Activated CD8-positive, alpha-beta T cell treated with anti-CD3 and anti-CD28 coated beads, Interleukin-2, amount 10 ng/mL, durations not matched to agents 7 days and 5 days (primary cell): ENCODE measurements around the gene L1TD1. TPM values are rescaled to one million over a fixed set of nuclear protein-coding genes. Genes with fewer than 3 reads are reported as not detected.
"Not testable (repeated sequence)": the region's sequence is repeated elsewhere in the genome, so short reads cannot be mapped to it uniquely, and the experiment has no call there.

Source experiments
- ATAC-seq: fragments of 150-1000 bp; cut with Tn5 transposase; one replicate; pipeline ENCODE4 v1.10.0; 2021; ENCODE audit warnings: moderate library complexity
- CTCF ChIA-PET: fragments of 350-600 bp; sonication (Branson Sonifier 250); formaldehyde crosslinking; loops from one replicate; lab custom pipeline; 2021; ENCODE audit warnings: antibody characterized with exemption; lab: Charles Lee
- POLR2A ChIA-PET: fragments of 350-600 bp; sonication (Branson Sonifier 250); formaldehyde crosslinking; loops from one replicate; lab custom pipeline; 2021; ENCODE audit warnings: antibody characterized with exemption; lab: Charles Lee
- DNase-seq: peaks from one replicate; pipeline ENCODE4 v3.0.0-alpha.2; 2020
- H3K27ac Mint-ChIP-seq: one replicate; pipeline ENCODE4 v1.8.0; 2021; ENCODE audit warnings: mild to moderate bottlenecking, mixed read lengths
- H3K27me3 Mint-ChIP-seq: one replicate; pipeline ENCODE4 v1.8.0; 2021; ENCODE audit warnings: low read depth, mixed read lengths
- H3K36me3 Mint-ChIP-seq: one replicate; pipeline ENCODE4 v1.8.0; 2021; ENCODE audit warnings: low read depth, mixed read lengths
- H3K4me1 Mint-ChIP-seq: one replicate; pipeline ENCODE4 v1.8.0; 2021; ENCODE audit warnings: low read depth, mixed read lengths
- H3K4me3 Mint-ChIP-seq: one replicate; pipeline ENCODE4 v1.8.0; 2021; ENCODE audit warnings: mild to moderate bottlenecking, mixed read lengths
- H3K9me3 Mint-ChIP-seq: one replicate; pipeline ENCODE4 v1.8.0; 2022; ENCODE audit warnings: mixed read lengths; ENCODE audit not compliant: insufficient read depth
- total RNA-seq, 2 experiments: library from RNA; stranded (reverse); gene quantifications; one replicate each; pipeline ENCODE4 v1.2.3, GENCODE V29; 2021

The L1TD1 gene
- total RNA-seq, 2 experiments from 2014 or later: not detected

DNA sequence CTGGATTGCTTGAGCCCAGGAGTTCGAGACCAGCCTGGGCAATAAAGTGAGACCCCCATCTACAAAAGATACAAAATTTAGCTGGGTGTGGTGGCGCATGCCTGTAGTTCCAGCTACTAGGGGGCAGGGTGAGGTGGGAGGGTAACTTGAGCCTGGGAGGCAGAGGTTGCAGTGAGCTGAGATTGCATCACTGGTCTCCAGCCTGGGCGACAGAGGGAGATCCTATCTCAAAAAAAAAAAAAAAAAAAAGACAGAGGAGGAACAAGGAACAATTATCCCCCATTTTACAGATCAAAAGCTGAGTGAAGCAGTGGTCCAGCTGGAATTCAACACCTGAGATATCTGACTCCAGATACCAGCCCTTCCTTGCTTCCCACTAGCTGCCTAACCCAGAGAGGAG, 34.8 kb downstream of the L1TD1 start:
- H3K27me3 Mint-ChIP-seq: no peaks in the 10 kb centered on the region
- no peaks in the 10 kb centered on the region for H3K9me3 Mint-ChIP-seq
- POLR2A ChIA-PET: no interaction called here

DNA sequence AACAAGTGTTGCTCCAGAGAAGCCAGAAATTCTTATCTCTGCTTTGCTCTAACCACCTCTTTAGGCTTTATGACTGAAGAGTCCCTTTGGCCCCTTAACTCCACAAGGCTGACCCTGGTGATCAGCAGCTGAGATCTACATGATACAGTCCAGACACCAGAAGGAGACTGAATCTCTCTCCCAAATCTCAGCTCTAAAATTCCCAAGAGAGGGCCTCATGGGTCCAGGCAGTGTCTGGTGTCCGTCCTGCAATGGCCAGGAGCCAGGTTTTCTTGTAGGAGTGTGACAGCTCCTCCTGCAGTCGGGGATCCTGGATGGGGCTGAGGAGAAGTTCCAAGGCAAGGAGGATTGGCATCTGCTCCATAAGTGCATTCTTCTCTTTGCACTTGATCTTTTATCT, 35.3 kb downstream of the L1TD1 start:
- no peak for ATAC-seq
- no peak overlapping the region for H3K4me3 Mint-ChIP-seq
- DNase-seq: no peak
- H3K4me1 Mint-ChIP-seq: no peaks in the 10 kb centered on the region
- POLR2A ChIA-PET: no interaction called here
- H3K27me3 Mint-ChIP-seq: no peaks in the 10 kb centered on the region
- no peak overlapping the region for H3K27ac Mint-ChIP-seq
- H3K36me3 Mint-ChIP-seq: no peaks in the 10 kb centered on the region
- CTCF ChIA-PET: no interaction called here
- no peaks in the 10 kb centered on the region for H3K9me3 Mint-ChIP-seq

More for the DNA sequence above, 34.8 kb downstream of the L1TD1 start:
- Mint-ChIP-seq H3K36me3 (no peaks in the 10 kb centered on the region), H3K4me3 (no peak overlapping the region), H3K4me1 (no peaks in the 10 kb centered on the region), H3K27ac (no peak overlapping the region)
- no peak for ATAC-seq
- DNase-seq: no peak
- CTCF ChIA-PET: no interaction called here

DNA sequence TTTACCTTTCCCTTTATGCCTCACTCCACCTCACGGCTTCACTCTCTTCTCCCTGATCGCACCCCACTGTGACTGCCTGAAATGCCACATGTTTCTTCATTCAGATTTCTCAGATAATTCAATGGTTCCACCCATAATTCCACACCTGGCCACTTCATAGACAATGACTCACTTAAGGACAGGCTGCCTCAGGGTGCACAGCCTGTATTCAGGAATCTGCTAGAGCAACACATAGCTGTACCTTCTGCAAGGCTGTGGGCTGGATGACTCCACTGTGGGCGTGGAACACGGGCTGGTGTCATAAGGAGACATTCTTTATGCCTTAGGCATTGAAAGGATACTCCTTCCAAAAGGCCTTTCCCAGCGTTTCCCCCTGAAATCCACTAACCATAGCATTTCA, 36.1 kb downstream of the L1TD1 start:
- H3K4me1 Mint-ChIP-seq: no peaks in the 10 kb centered on the region
- DNase-seq: no peak
- ATAC-seq: no peak
- no peak overlapping the region for H3K4me3 Mint-ChIP-seq
- no peak overlapping the region for H3K27ac Mint-ChIP-seq
- H3K9me3 Mint-ChIP-seq: no peaks in the 10 kb centered on the region
- ChIA-PET POLR2A (no interaction called here), CTCF (no interaction called here)
- no peaks in the 10 kb centered on the region for H3K36me3 Mint-ChIP-seq
- no peaks in the 10 kb centered on the region for H3K27me3 Mint-ChIP-seq

DNA sequence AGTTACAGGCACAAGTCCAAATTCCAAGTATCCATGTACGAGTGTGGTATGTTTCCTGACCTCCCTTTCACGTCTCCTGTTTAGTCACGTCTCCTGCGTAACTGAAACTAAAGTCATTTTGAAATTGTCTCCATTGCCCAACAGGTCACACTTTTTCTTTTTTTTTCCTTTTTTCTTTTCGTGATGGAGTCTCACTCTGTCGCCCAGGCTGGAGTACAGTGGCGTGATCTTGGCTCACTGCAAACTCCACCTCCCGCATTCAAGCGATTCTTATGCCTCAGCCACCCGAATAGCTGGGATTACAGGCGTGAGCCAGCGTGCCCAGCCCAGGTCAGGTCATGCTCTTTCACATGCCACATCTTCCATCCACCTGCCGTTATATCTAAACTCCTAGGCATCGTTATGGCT, 38.2 kb downstream of the L1TD1 start:
- POLR2A ChIA-PET: no interaction called here
- Mint-ChIP-seq H3K4me1 (no peaks in the 10 kb centered on the region), H3K4me3 (no peak overlapping the region), H3K9me3 (no peaks in the 10 kb centered on the region), H3K27me3 (no peaks in the 10 kb centered on the region), H3K36me3 (no peaks in the 10 kb centered on the region), H3K27ac (no peak overlapping the region)
- ATAC-seq (no peak), DNase-seq (no peak)
- CTCF ChIA-PET: no interaction called here

DNA sequence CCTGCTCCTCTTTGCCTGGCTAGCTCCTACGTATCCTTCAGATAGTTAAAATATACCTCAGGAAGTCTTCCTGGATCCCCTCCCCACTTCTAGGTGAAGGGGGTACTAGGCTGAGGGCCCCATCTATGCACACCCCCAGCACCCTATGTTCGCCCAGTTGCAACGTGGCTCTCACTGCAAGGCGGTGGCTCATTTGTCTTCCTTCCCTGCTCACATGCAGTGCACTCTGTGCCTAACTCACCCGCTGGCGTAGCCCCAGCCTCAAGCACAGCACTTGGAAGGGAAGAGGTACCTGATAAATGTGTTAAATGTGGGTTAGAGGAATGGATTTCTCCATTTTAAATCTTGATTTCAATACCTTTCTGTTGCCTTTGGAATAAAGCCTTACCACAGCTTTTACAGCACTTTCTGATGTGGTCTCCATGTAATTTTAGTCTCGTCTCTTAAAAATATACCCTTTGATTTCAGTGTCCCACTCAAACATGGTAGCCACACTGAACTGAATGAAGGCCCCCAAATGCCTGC, 39.3 kb downstream of the L1TD1 start:
- Mint-ChIP-seq H3K4me1 (no peaks in the 10 kb centered on the region), H3K27ac (no peak overlapping the region), H3K4me3 (no peak overlapping the region), H3K36me3 (no peaks in the 10 kb centered on the region), H3K9me3 (no peaks in the 10 kb centered on the region), H3K27me3 (no peaks in the 10 kb centered on the region)
- CTCF ChIA-PET: no interaction called here
- ATAC-seq (no peak), DNase-seq (no peak)
- POLR2A ChIA-PET: no interaction called here

DNA sequence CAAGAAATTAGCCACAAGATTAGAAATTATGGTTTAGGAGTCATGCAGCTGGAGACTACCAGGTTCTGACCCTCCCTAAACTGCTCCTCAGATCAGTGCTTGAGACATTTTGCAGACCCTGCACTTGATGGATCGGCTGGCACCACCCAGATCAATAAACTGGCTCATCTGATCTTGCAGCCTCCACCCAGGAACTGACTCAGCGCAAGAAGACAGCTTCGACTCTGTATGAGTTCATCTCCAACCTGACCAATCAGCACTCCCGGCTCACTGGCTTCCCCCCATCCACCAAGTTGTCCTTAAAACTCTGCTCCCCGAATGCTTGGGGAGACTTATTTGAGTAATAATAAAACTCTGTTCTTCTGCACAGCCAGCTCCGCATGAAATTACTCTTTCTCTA, 40.0 kb downstream of the L1TD1 start:
- no peaks in the 10 kb centered on the region for H3K9me3 Mint-ChIP-seq
- ChIA-PET CTCF (no interaction called here), POLR2A (no interaction called here)
- no peaks in the 10 kb centered on the region for H3K36me3 Mint-ChIP-seq
- no peaks in the 10 kb centered on the region for H3K27me3 Mint-ChIP-seq
- no peaks in the 10 kb centered on the region for H3K4me1 Mint-ChIP-seq
- no peak overlapping the region for H3K27ac Mint-ChIP-seq
- DNase-seq (no peak), ATAC-seq (no peak)
- H3K4me3 Mint-ChIP-seq: no peak overlapping the region

DNA sequence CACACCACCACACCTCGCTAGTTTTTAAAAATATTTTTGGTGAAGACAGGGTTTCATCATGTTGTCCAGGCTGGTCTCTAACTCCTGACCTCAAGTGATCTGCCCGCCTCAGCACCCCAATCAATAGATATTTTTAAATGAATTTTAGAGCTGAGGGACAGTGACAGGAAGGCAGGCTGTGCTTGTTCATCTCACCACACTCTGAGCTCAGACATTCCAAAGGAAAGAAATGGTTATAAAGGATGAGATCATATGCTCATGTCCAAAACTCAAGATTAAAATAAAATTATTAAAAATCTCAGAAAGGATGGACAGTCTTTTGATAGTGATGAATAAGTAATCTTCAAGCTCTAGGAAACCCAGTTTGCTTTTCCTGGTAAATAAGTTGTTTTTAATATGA, 40.9 kb downstream of the L1TD1 start:
- no peak overlapping the region for H3K4me3 Mint-ChIP-seq
- POLR2A ChIA-PET: no interaction called here
- no peaks in the 10 kb centered on the region for H3K27me3 Mint-ChIP-seq
- no peak for DNase-seq
- no peaks in the 10 kb centered on the region for H3K9me3 Mint-ChIP-seq
- CTCF ChIA-PET: no interaction called here
- no peak overlapping the region for H3K27ac Mint-ChIP-seq
- no peaks in the 10 kb centered on the region for H3K4me1 Mint-ChIP-seq
- no peak for ATAC-seq
- H3K36me3 Mint-ChIP-seq: no peaks in the 10 kb centered on the region

DNA sequence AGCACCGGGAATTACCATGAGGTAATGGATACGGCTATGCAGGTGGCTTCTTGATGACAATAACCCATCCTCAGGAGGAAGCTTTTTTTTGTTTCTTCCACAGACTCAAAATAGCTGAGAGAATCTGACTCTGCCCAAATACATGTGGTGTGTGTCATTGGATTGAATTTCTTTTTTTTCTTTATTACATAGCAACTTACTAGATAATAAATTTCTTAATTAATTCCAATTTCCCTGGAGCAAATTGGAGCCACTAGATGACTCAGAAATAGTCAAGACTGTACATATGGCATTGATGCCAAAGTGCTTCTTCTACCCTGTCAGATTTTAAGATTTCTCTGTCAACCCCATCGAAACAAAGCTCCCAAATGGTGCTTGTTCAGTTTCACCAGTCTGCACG, 42.7 kb downstream of the L1TD1 start:
- no peak for DNase-seq
- ATAC-seq: no peak
- H3K9me3 Mint-ChIP-seq: no peaks in the 10 kb centered on the region
- CTCF ChIA-PET: interaction anchor here (0.8 kb wide), 1 partner anchor 9 kb away, joined by 3 read pairs; no protein-coding TSS in a partner anchor
- H3K36me3 Mint-ChIP-seq: no peaks in the 10 kb centered on the region
- H3K27me3 Mint-ChIP-seq: no peaks in the 10 kb centered on the region
- no peaks in the 10 kb centered on the region for H3K4me1 Mint-ChIP-seq
- H3K27ac Mint-ChIP-seq: no peak overlapping the region
- POLR2A ChIA-PET: no interaction called here
- H3K4me3 Mint-ChIP-seq: no peak overlapping the region

DNA sequence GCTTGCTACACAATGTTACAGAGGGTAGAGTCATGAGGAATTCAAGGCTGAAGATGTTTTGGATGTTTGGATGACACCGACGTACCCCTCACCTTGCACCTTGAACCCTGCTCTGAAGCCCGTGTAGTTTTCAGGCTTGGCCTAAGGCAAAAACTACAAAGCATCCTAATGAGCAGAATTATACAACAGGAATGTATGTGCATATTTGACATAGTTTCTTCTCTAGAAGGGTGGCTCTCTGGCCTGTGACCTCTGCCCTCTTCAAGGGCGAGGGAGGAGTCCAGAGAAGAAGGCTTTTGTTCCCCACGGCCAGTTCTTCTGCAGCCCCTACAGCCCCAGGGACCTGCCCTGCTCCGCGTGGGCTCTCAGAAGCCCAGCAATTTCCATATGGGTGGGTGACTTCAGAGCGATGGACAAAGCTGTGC, 43.3 kb downstream of the L1TD1 start:
- H3K27me3 Mint-ChIP-seq: no peaks in the 10 kb centered on the region
- no peak overlapping the region for H3K27ac Mint-ChIP-seq
- no peak overlapping the region for H3K4me3 Mint-ChIP-seq
- ChIA-PET CTCF (no interaction called here), POLR2A (no interaction called here)
- no peak for ATAC-seq
- no peaks in the 10 kb centered on the region for H3K4me1 Mint-ChIP-seq
- no peak for DNase-seq
- no peaks in the 10 kb centered on the region for H3K36me3 Mint-ChIP-seq
- no peaks in the 10 kb centered on the region for H3K9me3 Mint-ChIP-seq

DNA sequence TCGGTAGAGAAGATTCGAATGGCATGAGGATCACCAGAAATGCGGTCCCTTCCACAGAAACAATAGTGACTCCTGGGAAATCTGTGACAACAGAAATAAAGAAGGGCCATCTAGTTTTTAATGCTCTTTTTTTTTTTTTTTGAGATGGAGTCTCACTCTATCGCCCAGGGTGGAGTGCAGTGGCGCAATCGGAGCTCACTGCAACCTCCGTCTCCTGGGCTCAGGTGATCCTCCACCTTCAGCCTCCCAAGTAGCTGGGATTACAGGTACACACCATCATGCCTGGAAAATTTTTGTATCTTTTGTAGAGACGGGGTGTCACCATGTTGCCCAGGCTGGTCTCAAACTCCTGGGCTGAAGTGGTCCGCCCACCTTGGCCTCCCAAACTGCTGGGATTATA, 43.9 kb downstream of the L1TD1 start:
- POLR2A ChIA-PET: no interaction called here
- Mint-ChIP-seq H3K9me3 (no peaks in the 10 kb centered on the region), H3K4me1 (no peaks in the 10 kb centered on the region), H3K36me3 (no peaks in the 10 kb centered on the region), H3K27ac (no peak overlapping the region), H3K4me3 (no peak overlapping the region), H3K27me3 (no peaks in the 10 kb centered on the region)
- CTCF ChIA-PET: no interaction called here
- DNase-seq (no peak), ATAC-seq (no peak)

DNA sequence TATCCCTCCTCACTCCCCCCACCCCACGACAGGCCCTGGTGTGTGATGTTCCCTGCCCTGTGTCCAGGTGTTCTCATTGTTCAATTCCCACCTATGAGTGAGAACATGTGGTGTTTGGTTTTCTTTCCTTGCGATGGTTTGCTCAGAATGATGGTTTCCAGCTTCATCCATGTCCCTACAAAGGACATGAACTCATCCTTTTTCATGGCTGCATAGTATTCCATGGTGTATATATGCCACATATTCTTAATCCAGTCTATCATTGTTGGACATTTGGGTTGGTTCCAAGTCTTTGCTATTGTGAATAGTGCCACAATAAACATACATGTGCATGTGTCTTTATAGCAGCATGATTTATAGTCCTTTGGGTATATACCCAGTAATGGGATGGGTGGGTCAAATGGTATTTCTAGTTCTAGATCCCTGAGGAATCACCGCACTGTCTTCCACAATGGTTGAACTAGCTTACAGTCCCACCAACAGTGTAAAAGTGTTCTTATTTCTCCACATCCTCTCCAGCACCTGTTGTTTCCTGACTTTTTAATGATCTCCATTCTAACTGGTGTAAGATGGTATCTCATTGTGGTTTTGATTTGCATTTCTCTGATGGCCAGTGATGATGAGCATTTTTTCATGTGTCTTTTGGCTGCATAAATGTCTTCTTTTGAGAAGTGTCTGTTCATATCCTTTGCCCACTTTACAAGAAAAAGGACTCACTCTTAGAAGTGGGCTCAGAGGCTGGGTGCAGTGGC, 45.2 kb downstream of the L1TD1 start:
- H3K27me3 Mint-ChIP-seq, H3K4me3 Mint-ChIP-seq, ATAC-seq, POLR2A ChIA-PET, H3K4me1 Mint-ChIP-seq, DNase-seq, H3K9me3 Mint-ChIP-seq, CTCF ChIA-PET, H3K36me3 Mint-ChIP-seq, H3K27ac Mint-ChIP-seq: not testable (repeated sequence)

DNA sequence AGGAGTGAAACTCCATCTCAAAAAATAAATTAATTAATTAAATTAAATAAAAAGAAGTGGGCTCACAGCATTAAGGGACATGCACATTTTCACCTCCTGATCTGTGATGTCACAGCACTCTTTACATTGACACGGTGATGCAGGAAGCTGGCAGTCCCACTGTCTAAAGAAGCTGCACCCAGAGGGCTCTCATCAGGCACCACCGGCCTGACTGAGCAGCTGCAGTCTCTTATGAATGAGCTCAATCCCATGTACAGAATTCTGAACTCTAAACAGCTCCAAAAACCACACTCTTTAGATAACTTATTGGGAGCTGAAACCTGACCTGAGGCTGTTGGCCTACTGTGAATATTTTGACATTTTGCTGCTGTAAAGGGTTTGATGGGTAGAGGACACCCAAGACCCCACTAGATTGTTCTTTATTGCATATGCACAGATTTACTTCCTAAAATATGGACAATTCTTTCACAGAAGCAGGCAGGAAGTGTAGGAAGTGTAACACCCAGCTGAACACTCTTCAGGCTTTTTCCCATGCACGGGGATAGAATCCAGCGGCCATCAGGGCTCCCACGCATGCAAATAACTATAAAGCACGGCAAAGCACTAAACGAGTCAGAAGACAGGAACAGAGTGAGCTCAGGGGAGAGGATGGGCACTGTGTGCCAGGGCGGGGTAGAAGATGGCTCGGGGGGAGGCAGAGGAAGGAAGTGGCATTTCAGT, 46.2 kb downstream of the L1TD1 start:
- Mint-ChIP-seq H3K36me3 (no peaks in the 10 kb centered on the region), H3K4me3 (no peak overlapping the region), H3K27ac (no peak overlapping the region), H3K4me1 (no peaks in the 10 kb centered on the region), H3K27me3 (no peaks in the 10 kb centered on the region), H3K9me3 (no peaks in the 10 kb centered on the region)
- no peak for ATAC-seq
- CTCF ChIA-PET: no interaction called here
- DNase-seq: no peak
- POLR2A ChIA-PET: no interaction called here
